GM12878 (cell line): ENCODE data around the gene SERINC5. TPM values are rescaled to one million over a fixed set of nuclear protein-coding genes. Genes with fewer than 3 reads are reported as not detected.

ENCODE experiments used
- ATAC-seq: fragments of 200-7000 bp; cut with Tn5 transposase; 3 replicates; pipeline ENCODE4 v1.9.1; 2020; ENCODE audit warnings: mild to moderate bottlenecking, moderate library complexity
- BruUV-seq: library from RNA; stranded (reverse); fragments of 400-500 nt; replicated peaks from 2 replicates; lab custom pipeline; 2021; lab: Mats Ljungman, UMichigan
- CTCF ChIA-PET: fragments of 300-600 bp; sonication (Branson Sonifier 250); formaldehyde crosslinking; extraction: SDS; loops from one replicate; lab custom pipeline; 2021; ENCODE audit warnings: inconsistent platforms; lab: Yijun Ruan, JAX
- POLR2A ChIA-PET: fragments of 350-600 bp; formaldehyde crosslinking; extraction: SDS; loops from one replicate; lab custom pipeline; 2021; ENCODE audit warnings: inconsistent platforms; lab: Charles Lee
- RAD21 ChIA-PET: fragments of 300-600 bp; sonication (Branson Sonifier 250); formaldehyde crosslinking; loops from one replicate; lab custom pipeline; 2023; ENCODE audit warnings: antibody characterized with exemption; ENCODE audit not compliant: unreplicated experiment; lab: Charles Lee
- SMC1A ChIA-PET: fragments of 300-600 bp; sonication (Branson Sonifier 250); formaldehyde crosslinking; loops from one replicate; lab custom pipeline; 2023; ENCODE audit not compliant: unreplicated experiment, uncharacterized antibody; lab: Charles Lee
- DNase-seq: peaks from one replicate; pipeline ENCODE4 v3.0.0-alpha.2; 2011; ENCODE audit warnings: low read depth, low spot score
- FAIRE-seq: peaks from 3 replicates; lab custom pipeline; 2011; peaks lifted over from hg19 to GRCh38; lab: Jason Lieb, UNC
- H2AFZ ChIP-seq: 2 replicates; pipeline ENCODE4 v1.6.0; 2011; ENCODE audit warnings: low read depth, low read length, control low read depth; ENCODE audit not compliant: control insufficient read depth
- H3K27ac ChIP-seq: 2 replicates; pipeline ENCODE4 v1.5.1; 2011; ENCODE audit warnings: control low read depth; ENCODE audit not compliant: control insufficient read depth, insufficient read depth
- H3K27me3 ChIP-seq, 2 experiments: replicated peaks in 1 of 2; 2 replicates each; pipeline versions ENCODE4 v1.6.0 to v1.6.1; 2011; ENCODE audit warnings: low read length in 1 of 2; ENCODE audit not compliant: control insufficient read depth in 2 of 2, insufficient read depth in 2 of 2
- H3K36me3 ChIP-seq, 2 experiments: 2 replicates each; pipeline ENCODE4 v1.5.1; 2011; ENCODE audit warnings: low read length in 1 of 2; ENCODE audit not compliant: control insufficient read depth in 2 of 2, insufficient read depth in 2 of 2
- H3K4me1 ChIP-seq: 2 replicates; pipeline ENCODE4 v1.6.1; 2011; ENCODE audit warnings: mild to moderate bottlenecking, low read length, moderate library complexity, mixed read lengths; ENCODE audit not compliant: control insufficient read depth, insufficient read depth
- H3K4me2 ChIP-seq: 2 replicates; pipeline ENCODE4 v1.6.0; 2011; ENCODE audit warnings: control low read depth; ENCODE audit not compliant: control insufficient read depth, insufficient read depth
- H3K4me3 ChIP-seq: fragments of 200-600 bp; sonication (generic); 2 replicates; pipeline ENCODE4 v1.5.1; 2016
- H3K79me2 ChIP-seq: 2 replicates; pipeline ENCODE4 v1.6.0; 2011; ENCODE audit warnings: low read length; ENCODE audit not compliant: control insufficient read depth, insufficient read depth
- H3K9ac ChIP-seq: 2 replicates; pipeline ENCODE4 v1.8.0; 2011; ENCODE audit warnings: low read length, control low read depth, mixed read lengths; ENCODE audit not compliant: control insufficient read depth, insufficient read depth
- H3K9me3 ChIP-seq: replicated peaks from 3 replicates; pipeline ENCODE4 v1.5.1; 2011; ENCODE audit warnings: mild to moderate bottlenecking, low read length; ENCODE audit not compliant: control insufficient read depth, insufficient read depth
- H4K20me1 ChIP-seq: 2 replicates; pipeline ENCODE4 v1.6.0; 2011; ENCODE audit not compliant: control insufficient read depth, insufficient read depth
- ATF7 ChIP-seq: fragments of 450-650 bp; IDR thresholded peaks from 2 replicates; pipeline ENCODE4 v1.6.1; 2016; ENCODE audit warnings: low read depth, mild to moderate bottlenecking
- BRCA1 ChIP-seq: IDR thresholded peaks from 2 replicates; pipeline ENCODE4 v1.6.1; 2011; ENCODE audit warnings: low read depth, low read length, improper control_type of control experiment
- E2F4 ChIP-seq: IDR thresholded peaks from 2 replicates; pipeline ENCODE4 v1.6.1; 2012; ENCODE audit warnings: low read depth, low read length, improper control_type of control experiment
- EZH2 ChIP-seq: IDR thresholded peaks from 2 replicates; pipeline ENCODE4 v1.6.1; 2012; ENCODE audit warnings: low read depth, mild to moderate bottlenecking, control low read depth, inconsistent platforms, low read length, borderline replicate concordance; ENCODE audit not compliant: control insufficient read depth
- JUNB ChIP-seq: IDR thresholded peaks from 2 replicates; pipeline ENCODE4 v1.6.1; 2016; ENCODE audit warnings: antibody characterized with exemption, mild to moderate bottlenecking
- MEF2A ChIP-seq: IDR thresholded peaks from 2 replicates; pipeline ENCODE4 v1.6.1; 2011; ENCODE audit warnings: low read depth, mild to moderate bottlenecking, low read length, moderate library complexity; ENCODE audit not compliant: insufficient read depth
- SPI1 ChIP-seq: IDR thresholded peaks from 2 replicates; pipeline ENCODE4 v1.6.1; 2011; ENCODE audit warnings: low read depth, mild to moderate bottlenecking, low read length, moderate library complexity, borderline replicate concordance; ENCODE audit not compliant: insufficient read depth
- ZBED1 ChIP-seq: IDR thresholded peaks from 2 replicates; pipeline ENCODE4 v1.6.1; 2016; ENCODE audit warnings: borderline replicate concordance
- ZNF592 ChIP-seq: fragments of 450-650 bp; IDR thresholded peaks from 2 replicates; pipeline ENCODE4 v1.6.1; 2017; ENCODE audit warnings: mild to moderate bottlenecking, moderate library complexity
- WGBS: methylation state at CpG from one replicate; pipeline ENCODE4 v1.1.6; 2016; ENCODE audit warnings: low lambda C conversion rate; ENCODE audit not compliant: insufficient replicate concordance, insufficient coverage; ENCODE audit errors: missing lambda C conversion rate; 5-methylcytosine and 5-hydroxymethylcytosine counted together
- in situ Hi-C: fragments of 300-500 bp; cut with MboI; formaldehyde crosslinking; loops from 9 replicates; pipeline ENCODE4 v1.14.3; 2018; ENCODE audit warnings: mixed read lengths
- intact Hi-C: fragments of 100-400 bp; cut with micrococcal nuclease; formaldehyde crosslinking; loops from one replicate; pipeline ENCODE4 v1.14.2; 2022; ENCODE audit not compliant: unreplicated experiment
- polyA plus RNA-seq, 11 experiments: library from polyadenylated mRNA; depleted of rRNA in 4 of 11; unstranded in 6 of 11; stranded (reverse) in 5 of 11; fragments of >200 nt; fragmentation: Nextera tagmentation in 4 of 11; fragmentation: Illumina TruSeq in 1 of 11; extraction: Ambion mirVana in 4 of 11; extraction: Trizol in 1 of 11; gene quantifications; 1 replicate in 1 of 11; 2 replicates in 10 of 11; pipeline versions ENCODE4 v1.2.1 to v1.2.3, GENCODE V29; 2011 to 2016; ENCODE audit warnings: inconsistent platforms in 2 of 11, missing spikeins in 2 of 11, low read depth in 1 of 11
- total RNA-seq, 4 experiments: library from RNA; depleted of rRNA in 3 of 4; stranded (reverse); fragments of >200 nt in 3 of 4; fragmentation: Illumina TruSeq in 1 of 4; extraction: Trizol in 1 of 4; gene quantifications; 2 replicates each; pipeline versions ENCODE4 v1.2.1 to v1.2.3, GENCODE V29; 2013 to 2021

The SERINC5 gene
- total and polyA plus RNA-seq, 10 of the 15 experiments (the other 5 are each of a cell fraction or from before 2014, with no cell fraction given): 0.66 to 7.0 (median 2.8) TPM

- BruUV-seq: no TSS peak
- FAIRE-seq: no peak
- no peak for DNase-seq
- ChIA-PET CTCF (interaction anchor here (1.8 kb wide), 1 partner anchor 64 kb away, joined by 9 read pairs; the partner anchor contains the start of gene SERINC5), POLR2A (interaction anchor here (1.4 to 2.6 kb wide), 2 partner anchors 7 to 65 kb away, joined by 6 to 12 read pairs; partner anchors contain the start of gene SERINC5), RAD21 (interaction anchor here (1.4 kb wide), 1 partner anchor 56 kb away, joined by 4 read pairs; no protein-coding TSS in a partner anchor), SMC1A (interaction anchor here (0.9 to 2.4 kb wide), 4 partner anchors 9 to 66 kb away, joined by 4 to 14 read pairs (median 4); no protein-coding TSS in a partner anchor)
- Histone ChIP-seq H3K27me3 (no peaks in the 10 kb centered on the region), H3K4me3 (no peak overlapping the region), H4K20me1 (no peaks in the 10 kb centered on the region), H3K79me2 (no peaks in the 10 kb centered on the region), H3K27ac (peak overlapping the region; percentile 17; the same call in 1 of the 2 replicates), H2AFZ (no peak overlapping the region; the same call in 1 of the 2 replicates), H3K4me2 (peak overlapping the region; percentile 54), H3K36me3 (no peaks in the 10 kb centered on the region), H3K9me3 (no peaks in the 10 kb centered on the region), H3K4me1 (peaks cover 18% of the 10 kb centered on the region; the same call in 1 of the 2 replicates), H3K9ac (no peak overlapping the region; the same call in 1 of the 2 replicates)
- 58% methylated on average over 4 of the region's 4 CpGs for WGBS
- in situ Hi-C loops (no loop called here), intact Hi-C loops (no loop called here)
- ATAC-seq: no peak
- no peak for TF ChIP-seq ZBED1
- TF ChIP-seq E2F4: no peak
- no peak for TF ChIP-seq ATF7
- TF ChIP-seq ZNF592: no peak
- TF ChIP-seq MEF2A: no peak
- no peak for TF ChIP-seq JUNB
- TF ChIP-seq SPI1: no peak
- no peak for TF ChIP-seq EZH2
- no peak for TF ChIP-seq BRCA1
These were observed 64.5 kb downstream of the SERINC5 start for GRCh38 chr5:80191397-80191796.
